HL-60 (cell line): Measurements from ENCODE around the gene CNTN3.

Experiments
- DNase-seq, 2 experiments: peaks; one replicate each; pipeline ENCODE4 v3.0.0-alpha.2; 2010 to 2020; ENCODE audit warnings: low read depth in 1 of 2, low spot score in 1 of 2
- H3K27ac ChIP-seq: fragments of 250-450 bp; sonication (Bioruptor Pico); replicated peaks from 2 replicates; pipeline ENCODE4 v1.5.1; 2020; ENCODE audit warnings: mild to moderate bottlenecking, moderate library complexity
- H3K27me3 ChIP-seq: fragments of 250-450 bp; sonication (Bioruptor Pico); 2 replicates; pipeline ENCODE4 v1.5.1; 2021; ENCODE audit warnings: mild to moderate bottlenecking, moderate library complexity; ENCODE audit not compliant: insufficient read depth, poor library complexity, severe bottlenecking
- H3K4me3 ChIP-seq: replicated peaks from 2 replicates; pipeline ENCODE4 v1.5.1; 2011; ENCODE audit warnings: mild to moderate bottlenecking, control low read depth, low read length; ENCODE audit not compliant: insufficient read depth
- CTCF ChIP-seq: IDR thresholded peaks from one replicate; pipeline ENCODE4 v1.5.1; 2011; ENCODE audit warnings: low read length, control low read depth, inconsistent platforms; ENCODE audit not compliant: insufficient read depth
- GABPA ChIP-seq: IDR thresholded peaks from 2 replicates; pipeline ENCODE4 v1.6.1; 2012; ENCODE audit warnings: low read depth
- POLR2AphosphoS5 ChIP-seq: IDR thresholded peaks from 2 replicates; pipeline ENCODE4 v1.6.1; 2012; ENCODE audit warnings: low read depth
- REST ChIP-seq: IDR thresholded peaks from 2 replicates; pipeline ENCODE4 v1.6.1; 2012; ENCODE audit warnings: low read depth; ENCODE audit not compliant: insufficient replicate concordance
- SPI1 ChIP-seq: IDR thresholded peaks from 2 replicates; pipeline ENCODE4 v1.6.1; 2012; ENCODE audit warnings: low read depth, mild to moderate bottlenecking, borderline replicate concordance

CNTN3 gene

DNA sequence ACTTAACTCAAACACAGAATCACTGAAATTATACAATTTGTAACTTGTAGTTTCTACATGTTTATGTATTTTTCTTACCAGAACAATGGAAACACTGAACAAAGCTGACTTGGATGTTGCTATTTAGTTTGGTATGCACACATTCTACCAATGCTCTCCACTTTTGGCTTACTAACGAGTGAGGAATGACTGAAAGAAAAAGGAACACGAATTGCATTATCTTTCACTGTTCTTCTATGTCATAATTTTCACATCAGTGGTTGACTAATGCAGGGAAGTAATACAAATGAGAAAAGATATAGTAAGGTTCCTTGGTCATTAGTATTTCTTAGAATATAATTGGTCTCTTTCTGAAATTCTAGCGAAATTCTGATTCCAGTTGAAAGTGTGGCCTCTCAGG is 9.8 kb upstream of the CNTN3 start:
- H3K27me3 ChIP-seq: no peaks in the 10 kb centered on the region
- H3K27ac ChIP-seq: no peak overlapping the region
- no peak overlapping the region for H3K4me3 ChIP-seq
- no peak for DNase-seq
- TF ChIP-seq SPI1: no peak

GRCh38 chr3:74623261-74623836 is 8.9 kb upstream of the CNTN3 start:
- no peak overlapping the region for H3K4me3 ChIP-seq
- no peaks in the 10 kb centered on the region for H3K27me3 ChIP-seq
- no peak for TF ChIP-seq SPI1
- no peak for TF ChIP-seq GABPA
- no peak for TF ChIP-seq POLR2AphosphoS5
- no peak for TF ChIP-seq CTCF
- TF ChIP-seq REST: no peak
- DNase-seq: no peak
- no peak overlapping the region for H3K27ac ChIP-seq

DNA sequence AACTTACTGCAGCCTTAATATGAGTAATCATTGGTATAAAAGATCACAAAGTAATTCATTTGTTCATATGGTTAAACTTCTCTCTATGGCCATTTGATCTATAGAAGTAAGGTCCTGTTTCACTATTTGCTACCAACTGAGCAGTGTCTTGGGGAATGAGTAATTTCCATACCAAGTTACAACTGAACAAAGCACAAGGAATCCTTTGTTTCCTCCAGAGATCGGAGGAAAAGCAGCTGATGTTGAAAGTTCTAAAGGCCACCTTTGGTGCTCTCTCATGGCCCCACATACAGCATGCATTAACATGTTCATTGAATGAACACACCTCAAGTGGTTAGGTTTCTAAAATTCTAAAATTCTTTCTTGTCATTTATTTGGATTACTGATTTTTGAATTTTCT is 7.1 kb upstream of the CNTN3 start:
- DNase-seq: no peak
- TF ChIP-seq GABPA: no peak
- Histone ChIP-seq H3K27me3 (no peaks in the 10 kb centered on the region), H3K4me3 (no peak overlapping the region), H3K27ac (no peak overlapping the region)

- peaks cover 15% of the 10 kb centered on the region for H3K27me3 ChIP-seq
- H3K27ac ChIP-seq: no peak overlapping the region
- DNase-seq: no peak
- TF ChIP-seq REST (no peak), GABPA (no peak), POLR2AphosphoS5 (no peak), SPI1 (no peak), CTCF (no peak)
- H3K4me3 ChIP-seq: no peak overlapping the region
Measured at GRCh38 chr3:74617776-74618175, 3.3 kb upstream of the CNTN3 start.

DNA sequence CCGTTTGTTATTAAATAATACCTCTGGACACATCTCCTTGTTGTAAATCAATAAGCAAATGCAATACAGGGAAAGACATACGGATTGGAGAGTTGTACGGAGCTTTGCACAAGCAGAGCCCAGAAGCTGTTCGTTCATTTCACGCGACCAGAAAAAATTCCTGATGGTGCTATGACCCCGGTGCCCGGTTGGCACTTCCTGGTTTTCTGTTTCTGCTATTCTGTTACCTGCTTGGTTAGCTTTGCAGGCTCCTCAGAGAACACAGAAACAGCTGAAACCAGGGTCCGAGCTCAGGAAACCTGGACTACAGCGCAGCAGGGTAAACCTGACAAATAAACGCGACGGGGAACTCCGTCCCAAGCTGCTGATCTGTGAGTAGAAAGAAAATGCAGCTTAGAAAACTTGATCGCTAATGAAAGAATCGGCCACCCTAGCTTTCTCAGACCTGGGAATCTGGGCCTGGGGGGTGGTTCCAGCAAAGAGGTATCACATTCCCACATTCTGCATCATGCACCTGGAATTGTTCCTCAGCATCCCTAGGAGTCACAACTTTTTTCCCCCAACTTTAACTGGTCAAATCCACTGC is 845 bp downstream of the CNTN3 start:
- Histone ChIP-seq H3K27me3 (peaks cover 21% of the 10 kb centered on the region), H3K27ac (no peak overlapping the region), H3K4me3 (no peak overlapping the region)
- no peak for TF ChIP-seq CTCF
- TF ChIP-seq SPI1: no peak
- no peak for TF ChIP-seq POLR2AphosphoS5
- no peak for TF ChIP-seq REST
- no peak for TF ChIP-seq GABPA
- no peak for DNase-seq
